NOMO-1 (cell line): ENCODE data around the gene PKLR.
"Not testable (repeated sequence)": the region's sequence is repeated elsewhere in the genome, so short reads cannot be mapped to it uniquely, and the experiment has no call there.

ENCODE experiments used
- DNase-seq, 2 experiments: peaks; one replicate each; lab custom pipeline; 2025; ENCODE audit not compliant: unreplicated experiment in 2 of 2; lab: John Stamatoyannopoulos, UW

PKLR gene

GRCh38 chr1:155301342-155301841 lies at the start of gene PKLR:
TSS of gene PKLR (minus strand) at chr1:155301438. CDS start at chr1:155301395, 43 bp downstream.
- no peak for DNase-seq

GRCh38 chr1:155342842-155343241 lies 41.6 kb upstream of the PKLR start:
- no peak for DNase-seq

GRCh38 chr1:155339515-155340097 lies 38.4 kb upstream of the PKLR start:
- DNase-seq = no peak

- DNase-seq = no peak
Measured at GRCh38 chr1:155334962-155335361, 33.7 kb upstream of the PKLR start.

- no peak for DNase-seq
Measured at GRCh38 chr1:155329980-155330598, 28.9 kb upstream of the PKLR start.

GRCh38 chr1:155328856-155329255 lies 27.6 kb upstream of the PKLR start:
- DNase-seq = not testable (repeated sequence)

GRCh38 chr1:155327981-155328380 lies 26.7 kb upstream of the PKLR start:
- no peak for DNase-seq

- no peak for DNase-seq
Measured at GRCh38 chr1:155326631-155327037, 25.4 kb upstream of the PKLR start.

GRCh38 chr1:155326020-155326526 lies 24.8 kb upstream of the PKLR start:
- no peak for DNase-seq

- no peak for DNase-seq
Measured at GRCh38 chr1:155325603-155325893, 24.3 kb upstream of the PKLR start.

GRCh38 chr1:155324717-155325602 lies 23.7 kb upstream of the PKLR start:
- peak in 1 of 2 experiments; percentile 19 for DNase-seq

GRCh38 chr1:155324037-155324716 lies 22.9 kb upstream of the PKLR start:
- DNase-seq = peak; percentile 95 to 96

GRCh38 chr1:155323729-155324036 lies 22.4 kb upstream of the PKLR start:
- DNase-seq = peak; percentile 79 to 86

GRCh38 chr1:155322953-155323728 lies 21.9 kb upstream of the PKLR start:
- DNase-seq = peak; percentile 81 to 85

GRCh38 chr1:155322571-155322952 lies 21.3 kb upstream of the PKLR start:
- no peak for DNase-seq

GRCh38 chr1:155321639-155322503 lies 20.6 kb upstream of the PKLR start:
- no peak for DNase-seq

GRCh38 chr1:155320661-155321617 lies 19.7 kb upstream of the PKLR start, which contains the start of gene RUSC1:
TSS of gene RUSC1 (plus strand) at chr1:155320894. CDS start at chr1:155321774, 880 bp downstream.
- DNase-seq = no peak

GRCh38 chr1:155320252-155320651 lies 19.0 kb upstream of the PKLR start:
- DNase-seq = no peak
